Esophagus squamous epithelium (tissue), 5 donors: ENCODE data around the gene CACNA1D. TPM values are rescaled to one million over a fixed set of nuclear protein-coding genes. Genes with fewer than 3 reads are reported as not detected.

Experiments
- DNase-seq: peaks from one replicate; lab custom pipeline; 2025; lab: John Stamatoyannopoulos, UW
- H3K27ac ChIP-seq, 4 donors: fragments of 200-600 bp; sonication (generic); one replicate each; pipeline ENCODE4 v1.5.1; 2016 to 2019; ENCODE audit warnings: mild to moderate bottlenecking in 1 of 4
- H3K27me3 ChIP-seq, 4 donors: fragments of 200-600 bp; sonication (generic); 1 replicate in 3 of 4; 2 replicates in 1 of 4; pipeline versions ENCODE4 v1.5.1 to v1.6.0; 2017 to 2021; ENCODE audit warnings: antibody characterized with exemption in 1 of 4
- H3K36me3 ChIP-seq, 3 donors: fragments of 200-600 bp; sonication (generic); one replicate each; pipeline ENCODE4 v1.5.1; 2016 to 2019
- H3K4me1 ChIP-seq, 3 donors: fragments of 200-600 bp; sonication (generic); one replicate each; pipeline ENCODE4 v1.5.1; 2017 to 2019
- H3K4me3 ChIP-seq, 4 donors: fragments of 200-600 bp; sonication (generic); 1 replicate in 3 of 4; 2 replicates in 1 of 4; pipeline ENCODE4 v1.5.1; 2016 to 2019; ENCODE audit warnings: mild to moderate bottlenecking in 2 of 4, moderate library complexity in 1 of 4
- H3K9me3 ChIP-seq, 3 donors: fragments of 200-600 bp; sonication (generic); one replicate each; pipeline ENCODE4 v1.5.1; 2016 to 2019
- CTCF ChIP-seq, 6 experiments: fragments of 450-650 bp in 4 of 6; fragments of 200-600 bp in 2 of 6; sonication (generic) in 2 of 6; IDR thresholded peaks; one replicate each; pipeline ENCODE4 v1.5.1; 2016 to 2019; ENCODE audit warnings: antibody characterized with exemption in 6 of 6, mild to moderate bottlenecking in 4 of 6, moderate library complexity in 4 of 6
- POLR2A ChIP-seq, 4 donors: fragments of 450-650 bp; IDR thresholded peaks; one replicate each; pipeline ENCODE4 v1.6.1; 2017; ENCODE audit warnings: antibody characterized with exemption in 4 of 4, mild to moderate bottlenecking in 4 of 4, moderate library complexity in 3 of 4
- WGBS, 2 donors: methylation state at CpG; one replicate each; pipeline ENCODE4 v1.1.5; 2018; 5-methylcytosine and 5-hydroxymethylcytosine counted together
- intact Hi-C: fragments of 100-400 bp; cut with DNase I; formaldehyde crosslinking; loops from one replicate; pipeline ENCODE4 v1.15.0; 2022
- total RNA-seq, 4 donors: library from RNA; depleted of rRNA; stranded (reverse); fragments of >200 nt; gene quantifications; one replicate each; pipeline ENCODE4 v1.1.0, GENCODE V29; 2016
- donor health status: DM: yes; HTN: yes; CAD: no.

Gene CACNA1D
- total RNA-seq, 4 donors from 2014 or later = 0.56 to 4.5 (median 3.1) TPM

- Histone ChIP-seq H3K9me3 (no peaks in the 10 kb centered on the region), H3K36me3 (no peaks in the 10 kb centered on the region), H3K27me3 (peaks cover 0 to 11% (median 0%) of the 10 kb centered on the region in 4 donors), H3K4me1 (no peaks in the 10 kb centered on the region), H3K27ac (no peak overlapping the region), H3K4me3 (no peak overlapping the region)
- intact Hi-C loops = no loop called here
- TF ChIP-seq CTCF (IDR thresholded peaks at IDR 0.05) (no peak), POLR2A (IDR thresholded peaks at IDR 0.05) (no peak)
- WGBS, 2 donors = 95 to 100% methylated on average over 1 to 4 of the region's 7 CpGs
- DNase-seq = no peak
Measured at GRCh38 chr3:53766706-53767105, 272.3 kb downstream of the CACNA1D start.

GRCh38 chr3:53768478-53769459, 274.4 kb downstream of the CACNA1D start:
- DNase-seq = no peak
- peaks cover 0 to 11% (median 0%) of the 10 kb centered on the region in 4 donors for H3K27me3 ChIP-seq
- no peaks in the 10 kb centered on the region for H3K9me3 ChIP-seq
- 52 to 58% methylated on average over 9 to 12 of the region's 12 CpGs for WGBS, 2 donors
- H3K4me1 ChIP-seq = peaks cover 0 to 15% (median 0%) of the 10 kb centered on the region in 3 donors
- H3K36me3 ChIP-seq = no peaks in the 10 kb centered on the region
- no peak overlapping the region for H3K27ac ChIP-seq
- intact Hi-C loops = no loop called here
- TF ChIP-seq POLR2A (IDR thresholded peaks at IDR 0.05) (no peak), CTCF (IDR thresholded peaks at IDR 0.05) (no peak)
- no peak overlapping the region for H3K4me3 ChIP-seq

- 79 to 91% methylated on average over 11 to 14 of the region's 14 CpGs for WGBS, 2 donors
- Histone ChIP-seq H3K4me3 (no peak overlapping the region), H3K27ac (no peak overlapping the region), H3K27me3 (peaks cover 0 to 11% (median 0%) of the 10 kb centered on the region in 4 donors), H3K9me3 (no peaks in the 10 kb centered on the region), H3K4me1 (peaks cover 0 to 31% (median 0%) of the 10 kb centered on the region in 3 donors), H3K36me3 (no peaks in the 10 kb centered on the region)
- DNase-seq = no peak
- TF ChIP-seq POLR2A (IDR thresholded peaks at IDR 0.05) = no peak
- no peak for TF ChIP-seq CTCF (IDR thresholded peaks at IDR 0.05)
- intact Hi-C loops = no loop called here
Measured at GRCh38 chr3:53772562-53772961, 278.2 kb downstream of the CACNA1D start.

GRCh38 chr3:53773021-53773436, 278.6 kb downstream of the CACNA1D start:
- 36 to 51% methylated on average over 5 of the region's 5 CpGs for WGBS, 2 donors
- H3K27ac ChIP-seq = no peak overlapping the region
- peaks cover 0 to 31% (median 0%) of the 10 kb centered on the region in 3 donors for H3K4me1 ChIP-seq
- intact Hi-C loops = no loop called here
- TF ChIP-seq POLR2A (IDR thresholded peaks at IDR 0.05) (no peak), CTCF (IDR thresholded peaks at IDR 0.05) (no peak)
- H3K27me3 ChIP-seq = peaks cover 0 to 11% (median 0%) of the 10 kb centered on the region in 4 donors
- no peaks in the 10 kb centered on the region for H3K9me3 ChIP-seq
- H3K36me3 ChIP-seq = no peaks in the 10 kb centered on the region
- no peak overlapping the region for H3K4me3 ChIP-seq
- no peak for DNase-seq
